Kidney epithelial cell (primary cell): ENCODE measurements around the gene MYO1D. TPM values are rescaled to one million over a fixed set of nuclear protein-coding genes. Genes with fewer than 3 reads are reported as not detected.

Experiments used
- DNase-seq: peaks from one replicate; pipeline ENCODE4 v3.0.0-alpha.2; 2010; ENCODE audit warnings: low read depth
- H3K27me3 ChIP-seq: 2 replicates; pipeline ENCODE4 v1.6.0; 2011; ENCODE audit warnings: low read length; ENCODE audit not compliant: control insufficient read depth, insufficient read depth
- H3K36me3 ChIP-seq: 2 replicates; pipeline ENCODE4 v1.5.1; 2011; ENCODE audit warnings: low read length; ENCODE audit not compliant: control insufficient read depth, insufficient read depth
- H3K4me3 ChIP-seq: 2 replicates; pipeline ENCODE4 v1.5.1; 2011; ENCODE audit warnings: low read depth, mild to moderate bottlenecking, control low read depth, low read length
- CTCF ChIP-seq: IDR thresholded peaks from 2 replicates; pipeline ENCODE4 v1.5.1; 2011; ENCODE audit warnings: mild to moderate bottlenecking, moderate library complexity, low read length, control low read depth, inconsistent platforms; ENCODE audit not compliant: insufficient read depth, poor library complexity, severe bottlenecking
- total RNA-seq: library from RNA; depleted of rRNA; stranded (reverse); fragments of >200 nt; gene quantifications from 2 replicates; pipeline ENCODE4 v1.2.3, GENCODE V29; 2015

Gene MYO1D
- total RNA-seq, 1 donor from 2014 or later, result 95.5 TPM

GRCh38 chr17:32709562-32709961, 167.4 kb downstream of the MYO1D start:
- H3K4me3 ChIP-seq, result no peak overlapping the region
- H3K36me3 ChIP-seq, result no peaks in the 10 kb centered on the region
- no peak for TF ChIP-seq CTCF
- no peak for DNase-seq
- no peaks in the 10 kb centered on the region for H3K27me3 ChIP-seq

- H3K27me3 ChIP-seq, result no peaks in the 10 kb centered on the region
- no peaks in the 10 kb centered on the region for H3K36me3 ChIP-seq
- no peak for DNase-seq
- no peak overlapping the region for H3K4me3 ChIP-seq
- TF ChIP-seq CTCF, result no peak
Measured at GRCh38 chr17:32701871-32702270, 175.1 kb downstream of the MYO1D start.

- Histone ChIP-seq H3K4me3 (no peak overlapping the region), H3K27me3 (no peaks in the 10 kb centered on the region), H3K36me3 (no peaks in the 10 kb centered on the region)
- no peak for TF ChIP-seq CTCF
- no peak for DNase-seq
Measured at GRCh38 chr17:32699247-32699646, 177.7 kb downstream of the MYO1D start.

GRCh38 chr17:32697728-32698625, 178.9 kb downstream of the MYO1D start:
- no peaks in the 10 kb centered on the region for H3K27me3 ChIP-seq
- H3K36me3 ChIP-seq, result no peaks in the 10 kb centered on the region
- no peak overlapping the region for H3K4me3 ChIP-seq
- no peak for DNase-seq
- TF ChIP-seq CTCF, result no peak

- Histone ChIP-seq H3K4me3 (no peak overlapping the region), H3K27me3 (no peaks in the 10 kb centered on the region), H3K36me3 (no peaks in the 10 kb centered on the region)
- TF ChIP-seq CTCF, result no peak
- no peak for DNase-seq
Measured at GRCh38 chr17:32696426-32696825, 180.5 kb downstream of the MYO1D start.

- DNase-seq, result no peak
- TF ChIP-seq CTCF, result no peak
- Histone ChIP-seq H3K4me3 (no peak overlapping the region), H3K36me3 (no peaks in the 10 kb centered on the region), H3K27me3 (no peaks in the 10 kb centered on the region)
Measured at GRCh38 chr17:32695864-32696263, 181.1 kb downstream of the MYO1D start.
